Astrocyte (in vitro differentiated cells and primary cell): Measurements from ENCODE around the gene GRID2IP.

ENCODE experiments used
- CTCF ChIP-seq: IDR thresholded peaks from 2 replicates; pipeline ENCODE4 v1.5.1; 2011; ENCODE audit warnings: low read depth, mild to moderate bottlenecking, inconsistent platforms, low read length, moderate library complexity; ENCODE audit not compliant: insufficient read depth
- EZH2 ChIP-seq: IDR thresholded peaks from 2 replicates; pipeline ENCODE4 v1.6.1; 2012; ENCODE audit warnings: mild to moderate bottlenecking, low read length, inconsistent platforms; ENCODE audit not compliant: insufficient read depth

GRCh38 chr7:6531492-6532279 lies 19.6 kb downstream of the GRID2IP start:
- TF ChIP-seq CTCF: no peak
- no peak for TF ChIP-seq EZH2
